Activated naive CD4-positive, alpha-beta T cell treated with anti-CD3 and anti-CD28 coated beads, Interleukin-2, amount 50 U/mL, for 72 hours (primary cell): ENCODE data around the gene CDKN1A. TPM values are rescaled to one million over a fixed set of nuclear protein-coding genes. Genes with fewer than 3 reads are reported as not detected.
A peak's percentile ranks its signal among the peaks of the same experiment; 100 is the strongest.

Experiments used
- ATAC-seq, 2 donors: fragments of 150-1000 bp; cut with Tn5 transposase; 2 replicates each; pipeline ENCODE4 v1.10.0; 2021; ENCODE audit warnings: mild to moderate bottlenecking in 2 of 2, moderate library complexity in 2 of 2
- DNase-seq, 2 donors: peaks; one replicate each; pipeline ENCODE4 v3.0.0; 2021 to 2022; ENCODE audit warnings: low spot score in 2 of 2
- H3K27ac Mint-ChIP-seq, 2 donors: one replicate each; pipeline ENCODE4 v1.8.0; 2022; ENCODE audit warnings: mild to moderate bottlenecking in 2 of 2, mixed read lengths in 2 of 2
- H3K36me3 Mint-ChIP-seq, 2 donors: one replicate each; pipeline ENCODE4 v1.8.0; 2022; ENCODE audit warnings: mixed read lengths in 2 of 2
- H3K9me3 Mint-ChIP-seq, 2 donors: one replicate each; pipeline ENCODE4 v1.8.0; 2022; ENCODE audit warnings: mixed read lengths in 2 of 2
- total RNA-seq, 2 donors: library from RNA; stranded (reverse); gene quantifications; one replicate each; pipeline ENCODE4 v1.2.3, GENCODE V29; 2022

Gene CDKN1A
- total RNA-seq, 2 donors from 2014 or later: 43.3 to 146 TPM

- no peak for DNase-seq
- no peaks in the 10 kb centered on the region for H3K36me3 Mint-ChIP-seq
- H3K9me3 Mint-ChIP-seq: no peaks in the 10 kb centered on the region
- no peak for ATAC-seq
- H3K27ac Mint-ChIP-seq: peak overlapping the region; percentile 60 to 93
These were observed 56.1 kb downstream of the CDKN1A start for GRCh38 chr6:36734486-36735060.

GRCh38 chr6:36735110-36736071 lies 56.9 kb downstream of the CDKN1A start:
- H3K9me3 Mint-ChIP-seq: no peaks in the 10 kb centered on the region
- peak overlapping the region; percentile 60 to 93 for H3K27ac Mint-ChIP-seq
- ATAC-seq: peak; percentile 93 to 96
- DNase-seq: peak in 1 of 2 donors; percentile 46
- no peaks in the 10 kb centered on the region for H3K36me3 Mint-ChIP-seq

Other genes with a start within 250 kb of the CDKN1A start
- gene PXT1, start 235.9 kb upstream of the CDKN1A start, total RNA-seq: under 1 TPM in 1 of 2 donors, not detected in 1; 0.80 TPM
- 10 to 100 TPM; 28.9 to 54.8 TPM for gene KCTD20, start 235.7 kb upstream of the CDKN1A start, total RNA-seq
- gene STK38, start 131.2 kb upstream of the CDKN1A start, total RNA-seq: 10 to 100 TPM; 25.7 to 27.3 TPM
- gene SRSF3, start 84.4 kb upstream of the CDKN1A start, total RNA-seq: 100 to 1,000 TPM; 197 to 431 TPM
- under 1 TPM; 0.07 to 0.12 TPM for gene RAB44, start 19.1 kb downstream of the CDKN1A start, total RNA-seq
- gene CPNE5, start 160.7 kb downstream of the CDKN1A start, total RNA-seq: 1 to 10 TPM in 1 of 2 donors, under 1 TPM in 1; 0.25 to 3.0 TPM
- 10 to 100 TPM; 23.4 to 44.3 TPM for gene PPIL1, start 196.1 kb downstream of the CDKN1A start, total RNA-seq
- gene C6orf89, start 207.2 kb downstream of the CDKN1A start, total RNA-seq: 10 to 100 TPM; 31.6 to 31.9 TPM